ENCODE measurements around the gene GJC3.
A peak's percentile ranks its signal among the peaks of the same experiment; 100 is the strongest.
"Not testable (repeated sequence)": the region's sequence is repeated elsewhere in the genome, so short reads cannot be mapped to it uniquely, and the experiment has no call there.

Gene GJC3

DNA sequence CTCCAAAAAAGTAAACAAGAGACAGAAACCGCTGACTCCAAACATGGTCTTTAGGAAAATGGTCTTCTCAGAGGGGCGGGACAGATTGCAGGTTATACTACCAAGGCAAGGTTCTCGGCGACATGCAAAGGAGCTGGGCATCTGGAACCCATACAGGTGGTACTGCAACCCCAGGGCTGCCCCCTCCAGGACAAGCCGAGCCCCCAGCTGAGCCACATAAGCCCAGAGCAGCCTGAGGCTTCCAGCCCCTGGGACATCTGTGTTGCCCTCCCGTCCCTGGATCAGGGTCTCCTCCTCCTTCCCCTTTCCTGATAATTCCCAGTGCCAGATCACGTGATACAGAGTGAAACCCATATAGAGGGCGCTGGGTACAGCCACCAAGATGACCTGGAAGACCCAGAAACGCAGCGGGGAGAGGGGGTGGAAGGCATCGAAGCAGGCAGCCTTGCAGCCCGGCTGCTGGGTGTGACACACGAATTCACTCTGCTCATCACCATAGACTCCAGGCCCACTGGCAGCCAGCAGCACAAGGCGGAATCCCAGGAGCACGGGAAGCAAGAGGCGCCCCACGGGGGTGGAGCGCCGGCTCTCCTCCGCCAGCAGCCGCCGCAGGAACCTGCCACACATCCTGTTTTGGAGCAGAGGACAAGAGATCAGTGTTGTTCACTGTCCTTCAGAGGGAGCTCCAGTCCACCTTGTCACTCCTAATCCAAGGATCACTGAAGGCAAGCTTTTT, at the start of gene GJC3:
Gene GJC3 (minus strand): TSS at position 627 of the 736 bp plus-strand sequence. CDS start 0 bp downstream, at position 627.
- Histone ChIP-seq H3K4me3 (replicated peaks; ENCODE audit: low read depth, low read length) (no peak within 1 kb of the TSS; the same call in 1 of the 2 replicates), H3K27me3 (replicated peaks; ENCODE audit: control insufficient read depth, insufficient read depth, low read length) (no peaks in the 10 kb centered on the region; the same call in 1 of the 2 replicates), H3K36me3 (ENCODE audit: control insufficient read depth, insufficient read depth, low read length) (no peaks in the 10 kb centered on the region)
- no peak for DNase-seq (ENCODE audit: extremely low read depth, insufficient read length)
- TF ChIP-seq, protein P1, sequence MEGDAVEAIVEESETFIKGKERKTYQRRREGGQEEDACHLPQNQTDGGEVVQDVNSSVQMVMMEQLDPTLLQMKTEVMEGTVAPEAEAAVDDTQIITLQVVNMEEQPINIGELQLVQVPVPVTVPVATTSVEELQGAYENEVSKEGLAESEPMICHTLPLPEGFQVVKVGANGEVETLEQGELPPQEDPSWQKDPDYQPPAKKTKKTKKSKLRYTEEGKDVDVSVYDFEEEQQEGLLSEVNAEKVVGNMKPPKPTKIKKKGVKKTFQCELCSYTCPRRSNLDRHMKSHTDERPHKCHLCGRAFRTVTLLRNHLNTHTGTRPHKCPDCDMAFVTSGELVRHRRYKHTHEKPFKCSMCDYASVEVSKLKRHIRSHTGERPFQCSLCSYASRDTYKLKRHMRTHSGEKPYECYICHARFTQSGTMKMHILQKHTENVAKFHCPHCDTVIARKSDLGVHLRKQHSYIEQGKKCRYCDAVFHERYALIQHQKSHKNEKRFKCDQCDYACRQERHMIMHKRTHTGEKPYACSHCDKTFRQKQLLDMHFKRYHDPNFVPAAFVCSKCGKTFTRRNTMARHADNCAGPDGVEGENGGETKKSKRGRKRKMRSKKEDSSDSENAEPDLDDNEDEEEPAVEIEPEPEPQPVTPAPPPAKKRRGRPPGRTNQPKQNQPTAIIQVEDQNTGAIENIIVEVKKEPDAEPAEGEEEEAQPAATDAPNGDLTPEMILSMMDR (IDR thresholded peaks at IDR 0.05; ENCODE audit: insufficient read depth, low read length, poor library complexity, severe bottlenecking) = peak; percentile 33

- no peak overlapping the region for H3K4me3 ChIP-seq (replicated peaks; ENCODE audit: low read depth, low read length)
- no peak for DNase-seq (ENCODE audit: extremely low read depth, insufficient read length)
- H3K36me3 ChIP-seq (ENCODE audit: control insufficient read depth, insufficient read depth, low read length) = no peaks in the 10 kb centered on the region
- no peaks in the 10 kb centered on the region for H3K27me3 ChIP-seq (replicated peaks; ENCODE audit: control insufficient read depth, insufficient read depth, low read length)
- TF ChIP-seq, protein P1 (IDR thresholded peaks at IDR 0.05; ENCODE audit: insufficient read depth, low read length, poor library complexity, severe bottlenecking) = no peak
These were observed 47.2 kb upstream of the GJC3 start for GRCh38 chr7:99976626-99977025.

GRCh38 chr7:99975782-99976521, 46.5 kb upstream of the GJC3 start, which contains the start of gene AZGP1:
TSS of gene AZGP1 (minus strand) at chr7:99976031. CDS start at chr7:99976020, 11 bp downstream.
- Histone ChIP-seq H3K27me3 (replicated peaks; ENCODE audit: control insufficient read depth, insufficient read depth, low read length) (no peaks in the 10 kb centered on the region), H3K36me3 (ENCODE audit: control insufficient read depth, insufficient read depth, low read length) (no peaks in the 10 kb centered on the region), H3K4me3 (replicated peaks; ENCODE audit: low read depth, low read length) (no peak within 1 kb of the TSS)
- TF ChIP-seq, protein P1 (IDR thresholded peaks at IDR 0.05; ENCODE audit: insufficient read depth, low read length, poor library complexity, severe bottlenecking) = no peak
- DNase-seq (ENCODE audit: extremely low read depth, insufficient read length) = no peak

- Histone ChIP-seq H3K27me3 (replicated peaks; ENCODE audit: control insufficient read depth, insufficient read depth, low read length) (no peaks in the 10 kb centered on the region), H3K36me3 (ENCODE audit: control insufficient read depth, insufficient read depth, low read length) (no peaks in the 10 kb centered on the region), H3K4me3 (replicated peaks; ENCODE audit: low read depth, low read length) (no peak overlapping the region)
- TF ChIP-seq, protein P1 (IDR thresholded peaks at IDR 0.05; ENCODE audit: insufficient read depth, low read length, poor library complexity, severe bottlenecking) = no peak
- no peak for DNase-seq (ENCODE audit: extremely low read depth, insufficient read length)
These were observed 45.3 kb upstream of the GJC3 start for GRCh38 chr7:99974681-99975080.

DNA sequence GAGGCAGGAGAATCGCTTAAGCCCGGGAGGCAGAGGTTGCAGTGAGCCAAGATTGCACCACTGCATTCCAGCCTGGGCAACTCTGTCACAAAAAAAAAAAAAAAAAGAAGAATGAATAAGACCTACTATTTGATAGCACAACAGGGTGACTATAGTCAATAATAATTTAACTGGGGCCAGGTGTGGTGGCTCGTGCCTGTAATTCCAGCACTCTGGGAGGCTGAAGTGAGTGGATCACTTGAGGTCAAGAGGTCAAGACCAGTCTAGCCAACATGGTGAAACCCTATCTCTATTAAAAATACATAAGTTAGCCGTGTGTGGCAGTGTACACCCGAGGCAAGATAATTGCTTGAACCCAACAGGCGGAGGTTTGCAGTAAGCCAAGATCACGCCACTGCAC, 44.4 kb upstream of the GJC3 start:
- H3K4me3 ChIP-seq (replicated peaks; ENCODE audit: low read depth, low read length); H3K36me3 ChIP-seq (ENCODE audit: control insufficient read depth, insufficient read depth, low read length); DNase-seq (ENCODE audit: extremely low read depth, insufficient read length): not testable (repeated sequence)

GRCh38 chr7:99971242-99971641, 41.8 kb upstream of the GJC3 start:
- no peaks in the 10 kb centered on the region for H3K36me3 ChIP-seq (ENCODE audit: control insufficient read depth, insufficient read depth, low read length)
- TF ChIP-seq, protein P1 (IDR thresholded peaks at IDR 0.05; ENCODE audit: insufficient read depth, low read length, poor library complexity, severe bottlenecking) = no peak
- no peak for DNase-seq (ENCODE audit: extremely low read depth, insufficient read length)
- no peaks in the 10 kb centered on the region; the same call in 1 of the 2 replicates for H3K27me3 ChIP-seq (replicated peaks; ENCODE audit: control insufficient read depth, insufficient read depth, low read length)
- no peak overlapping the region for H3K4me3 ChIP-seq (replicated peaks; ENCODE audit: low read depth, low read length)

More for the DNA sequence above, 44.4 kb upstream of the GJC3 start:
- H3K27me3 ChIP-seq (replicated peaks; ENCODE audit: control insufficient read depth, insufficient read depth, low read length) = not testable (repeated sequence)

DNA sequence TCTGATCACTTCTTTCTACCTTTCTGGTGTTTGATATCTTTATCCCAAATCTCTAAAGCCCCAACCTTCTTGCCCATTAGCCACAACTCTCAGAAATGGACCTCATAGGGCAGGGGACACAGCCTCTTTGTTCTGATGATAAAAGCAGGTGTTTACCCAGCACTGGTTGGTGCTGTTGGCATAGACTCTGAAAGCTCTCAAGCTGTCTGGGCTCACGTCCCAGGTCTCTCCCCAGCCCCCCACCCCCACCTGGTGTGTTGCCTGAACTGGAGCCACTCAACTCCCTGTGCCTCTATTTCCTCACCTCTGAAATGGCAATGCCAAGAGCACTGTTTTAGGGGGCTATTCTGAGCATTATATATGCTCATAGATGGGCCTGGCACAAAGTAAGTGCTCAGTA, 40.4 kb upstream of the GJC3 start:
- not testable (repeated sequence) for H3K27me3 ChIP-seq (replicated peaks; ENCODE audit: control insufficient read depth, insufficient read depth, low read length); DNase-seq (ENCODE audit: extremely low read depth, insufficient read length); H3K4me3 ChIP-seq (replicated peaks; ENCODE audit: low read depth, low read length); H3K36me3 ChIP-seq (ENCODE audit: control insufficient read depth, insufficient read depth, low read length)

All from GM06990 (cell line).